K562 (cell line): Measurements from ENCODE around the gene COL6A2. TPM values are rescaled to one million over a fixed set of nuclear protein-coding genes. Genes with fewer than 3 reads are reported as not detected.
A peak's percentile ranks its signal among the peaks of the same experiment; 100 is the strongest.

Source experiments
- ATAC-seq: fragments of 200-7000 bp; cut with Tn5 transposase; 3 replicates; pipeline ENCODE4 v1.9.1; 2020; ENCODE audit warnings: moderate library complexity
- BruUV-seq: library from RNA; stranded (reverse); fragments of 400-500 nt; replicated peaks from 2 replicates; lab custom pipeline; 2021; lab: Mats Ljungman, UMichigan
- CTCF ChIA-PET: fragments of 300-600 bp; formaldehyde crosslinking; extraction: SDS; loops from one replicate; lab custom pipeline; 2021; ENCODE audit warnings: low intra/inter-chr PET ratio; lab: Yijun Ruan, JAX
- POLR2A ChIA-PET: fragments of 300-600, 350-650 bp; sonication (Branson Sonifier 250); formaldehyde crosslinking; extraction: SDS; loops from one replicate; lab custom pipeline; 2021; ENCODE audit warnings: antibody characterized with exemption, inconsistent platforms; lab: Yijun Ruan, JAX
- DNase-seq, 4 experiments: peaks; one replicate each; pipeline versions ENCODE4 v3.0.0 to v3.0.0-alpha.2; 2011 to 2018; ENCODE audit warnings: low spot score in 3 of 4, mixed read lengths in 3 of 4; ENCODE audit errors: extremely low read depth in 1 of 4
- FAIRE-seq: peaks from 2 replicates; lab custom pipeline; 2011; peaks lifted over from hg19 to GRCh38; lab: Jason Lieb, UNC
- H2AFZ ChIP-seq: 2 replicates; pipeline ENCODE4 v1.6.0; 2011; ENCODE audit warnings: low read depth, low read length, control low read depth, inconsistent platforms
- H3K27ac ChIP-seq: fragments of 200-600 bp; 3 replicates; pipeline ENCODE4 v1.8.0; 2011; ENCODE audit warnings: low read depth, mild to moderate bottlenecking, control low read depth, inconsistent platforms, low read length, moderate library complexity, mixed read lengths; ENCODE audit errors: extremely low read depth
- H3K27me3 ChIP-seq, 2 experiments: fragments of 300-600 bp in 1 of 2; 2 replicates in 1 of 2; 3 replicates in 1 of 2; pipeline versions ENCODE4 v1.6.0 to v1.8.0; 2011; ENCODE audit warnings: inconsistent platforms in 2 of 2, low read length in 2 of 2, mild to moderate bottlenecking in 1 of 2, mixed read lengths in 1 of 2, moderate library complexity in 1 of 2; ENCODE audit not compliant: control insufficient read depth in 2 of 2, insufficient read depth in 2 of 2
- H3K36me3 ChIP-seq: fragments of 300-600 bp; 3 replicates; pipeline ENCODE4 v1.8.0; 2011; ENCODE audit warnings: mild to moderate bottlenecking, low read length, inconsistent platforms; ENCODE audit not compliant: control insufficient read depth, insufficient read depth
- H3K4me1 ChIP-seq, 2 experiments: fragments of 200-600 bp in 1 of 2; replicated peaks in 1 of 2; 2 replicates in 1 of 2; 3 replicates in 1 of 2; pipeline versions ENCODE4 v1.5.1 to v1.8.0; 2011; ENCODE audit warnings: inconsistent platforms in 2 of 2, low read length in 2 of 2, mild to moderate bottlenecking in 1 of 2, mixed read lengths in 1 of 2, moderate library complexity in 1 of 2; ENCODE audit not compliant: control insufficient read depth in 2 of 2, insufficient read depth in 2 of 2
- H3K4me2 ChIP-seq: 2 replicates; pipeline ENCODE4 v1.6.1; 2011; ENCODE audit warnings: low read length, control low read depth, inconsistent platforms, mixed read lengths; ENCODE audit not compliant: insufficient read depth
- H3K4me3 ChIP-seq: fragments of 200-600 bp; sonication (generic), shearing (Covaris generic); 2 replicates; pipeline ENCODE4 v1.5.1; 2016; ENCODE audit warnings: control low read depth, inconsistent platforms
- H3K79me2 ChIP-seq: fragments of 200-600 bp; 3 replicates; pipeline ENCODE4 v1.8.0; 2011; ENCODE audit warnings: low read length, inconsistent platforms; ENCODE audit not compliant: control insufficient read depth, insufficient read depth
- H3K9ac ChIP-seq, 2 experiments: 2 replicates each; pipeline versions ENCODE4 v1.6.0 to v1.6.1; 2011; ENCODE audit warnings: low read depth in 2 of 2, low read length in 2 of 2, control low read depth in 1 of 2, inconsistent platforms in 1 of 2, mild to moderate bottlenecking in 1 of 2, mixed read lengths in 1 of 2; ENCODE audit not compliant: insufficient read depth in 1 of 2
- H3K9me1 ChIP-seq: one replicate; pipeline ENCODE4 v1.6.0; 2011; ENCODE audit warnings: inconsistent platforms, mild to moderate bottlenecking, low read length, moderate library complexity; ENCODE audit not compliant: control insufficient read depth, insufficient read depth
- H3K9me3 ChIP-seq: replicated peaks from 2 replicates; pipeline ENCODE4 v1.5.1; 2011; ENCODE audit warnings: low read depth, low read length, inconsistent platforms; ENCODE audit not compliant: control insufficient read depth, insufficient read depth
- H4K20me1 ChIP-seq: replicated peaks from 2 replicates; pipeline ENCODE4 v1.6.1; 2011; ENCODE audit warnings: low read length, inconsistent platforms, mixed read lengths; ENCODE audit not compliant: control insufficient read depth, insufficient read depth
- COPS2 ChIP-seq: fragments of 450-650 bp; conservative IDR thresholded peaks from 2 replicates; pipeline ENCODE4 v1.6.1; 2016; ENCODE audit warnings: mild to moderate bottlenecking, moderate library complexity
- GTF2E2 ChIP-seq: fragments of 200-800 bp; sonication (Bioruptor generic); IDR thresholded peaks from 2 replicates; pipeline ENCODE4 v1.6.1; 2016; ENCODE audit warnings: missing genetic modification characterization, missing compliant biosample characterization
- PHB2 ChIP-seq: fragments of 450-650 bp; IDR thresholded peaks from 2 replicates; pipeline ENCODE4 v1.6.1; 2017; ENCODE audit warnings: low read depth
- PREB ChIP-seq: sonication (generic); formaldehyde crosslinking; IDR thresholded peaks from 2 replicates; pipeline ENCODE4 v1.8.1; 2023; ENCODE audit warnings: mild to moderate bottlenecking, missing genetic modification reagents
- SIRT6 ChIP-seq: IDR thresholded peaks from one replicate; pipeline ENCODE4 v1.6.1; 2012; ENCODE audit warnings: low read depth, mild to moderate bottlenecking, control low read depth, inconsistent platforms, low read length, moderate library complexity
- SNAPC5 ChIP-seq: fragments of 250-450 bp; sonication (Bioruptor Pico); IDR thresholded peaks from 2 replicates; pipeline ENCODE4 v1.8.0; 2021; ENCODE audit warnings: moderate library complexity, mild to moderate bottlenecking, inconsistent platforms
- ZBED1 ChIP-seq: IDR thresholded peaks from 2 replicates; pipeline ENCODE4 v1.6.1; 2014
- ZNF316 ChIP-seq: fragments of 450-650 bp; IDR thresholded peaks from 2 replicates; pipeline ENCODE4 v1.6.1; 2016
- ZNF347 ChIP-seq: fragments of 450-650 bp; formaldehyde crosslinking; IDR thresholded peaks from 2 replicates; pipeline ENCODE4 v1.4.0; 2020; ENCODE audit warnings: low read depth, mild to moderate bottlenecking, moderate library complexity
- ZNF507 ChIP-seq: conservative IDR thresholded peaks from 2 replicates; pipeline ENCODE4 v1.6.1; 2017; ENCODE audit warnings: missing genetic modification characterization, missing compliant biosample characterization
- ZNF644 ChIP-seq: fragments of 200-800 bp; sonication (Bioruptor generic); IDR thresholded peaks from 2 replicates; pipeline ENCODE4 v1.6.1; 2016; ENCODE audit warnings: low read depth, missing genetic modification characterization, missing compliant biosample characterization
- ZNF766 ChIP-seq: fragments of 200-800 bp; sonication (Bioruptor generic); conservative IDR thresholded peaks from 2 replicates; pipeline ENCODE4 v1.6.1; 2016; ENCODE audit warnings: missing genetic modification characterization, missing compliant biosample characterization
- WGBS: fragments of 100-300 bp; shearing (Covaris generic); methylation state at CpG from one replicate; pipeline ENCODE4 v1.1.6; 2016; ENCODE audit warnings: low coverage, mixed read lengths; ENCODE audit not compliant: insufficient coverage; ENCODE audit errors: missing lambda C conversion rate; 5-methylcytosine and 5-hydroxymethylcytosine counted together
- in situ Hi-C: fragments of 300-500 bp; cut with MboI; formaldehyde crosslinking; loops from 4 replicates; pipeline ENCODE4 v1.15.0; 2018; ENCODE audit warnings: inconsistent platforms, mixed read lengths
- intact Hi-C: fragments of 100-400 bp; cut with micrococcal nuclease; formaldehyde crosslinking; loops from 2 replicates; pipeline ENCODE4 v1.14.2; 2022
- polyA plus RNA-seq, 8 experiments: library from polyadenylated mRNA; depleted of rRNA in 4 of 8; stranded (reverse) in 5 of 8; unstranded in 3 of 8; fragments of >200 nt; fragmentation: Nextera tagmentation in 2 of 8; fragmentation: Illumina TruSeq in 1 of 8; extraction: Ambion mirVana in 2 of 8; extraction: Trizol in 1 of 8; gene quantifications; 2 replicates each; pipeline versions ENCODE4 v1.2.1 to v1.2.3, GENCODE V29; 2011 to 2014; ENCODE audit warnings: inconsistent platforms in 1 of 8, missing spikeins in 1 of 8
- total RNA-seq, 7 experiments: library from RNA; depleted of rRNA in 6 of 7; stranded (reverse); fragments of >200 nt in 6 of 7; fragmentation: Illumina TruSeq in 2 of 7; extraction: Trizol in 2 of 7; gene quantifications; 2 replicates each; pipeline versions ENCODE4 v1.2.1 to v1.2.3, GENCODE V29; 2011 to 2021; ENCODE audit warnings: low replicate concordance in 1 of 7
- TF ChIP-seq, protein P1 (sequence below): fragments of 450-650 bp; IDR thresholded peaks from 2 replicates; pipeline ENCODE4 v1.6.1; 2017; ENCODE audit warnings: antibody characterized with exemption, mild to moderate bottlenecking

Gene COL6A2
- total and polyA plus RNA-seq, 9 of the 15 experiments (the other 6 are each of a cell fraction or from before 2014, with no cell fraction given) = 0.07 to 1.1 (median 0.24) TPM; not detected in 3

- no TSS peak for BruUV-seq
- no peak for DNase-seq
- intact Hi-C loops = no loop called here
Observed at GRCh38 chr21:46064870-46065214, 33.1 kb upstream of the COL6A2 start.

More at GRCh38 chr21:46064870-46065214, 33.1 kb upstream of the COL6A2 start:
- FAIRE-seq (no peak), ATAC-seq (peak; percentile 21; the same call in 1 of the 3 replicates)
- H3K4me3 ChIP-seq = no peak overlapping the region
- in situ Hi-C loops = no loop called here
- ChIA-PET POLR2A (interaction anchor here (0.6 kb wide), 1 partner anchor 35 kb away, joined by 3 read pairs; no protein-coding TSS in a partner anchor), CTCF (no interaction called here)
- TF ChIP-seq PHB2 (no peak), ZNF347 (no peak), ZNF766 (CRISPR knock-in tag) (no peak), SIRT6 (no peak), COPS2 (no peak), PREB (CRISPR knock-in tag) (no peak), ZBED1 (no peak), ZNF507 (tag) (no peak), SNAPC5 (CRISPR knock-in tag) (no peak), GTF2E2 (tag) (no peak), ZNF644 (tag) (no peak), ZNF316 (no peak)
- TF ChIP-seq, protein P1, sequence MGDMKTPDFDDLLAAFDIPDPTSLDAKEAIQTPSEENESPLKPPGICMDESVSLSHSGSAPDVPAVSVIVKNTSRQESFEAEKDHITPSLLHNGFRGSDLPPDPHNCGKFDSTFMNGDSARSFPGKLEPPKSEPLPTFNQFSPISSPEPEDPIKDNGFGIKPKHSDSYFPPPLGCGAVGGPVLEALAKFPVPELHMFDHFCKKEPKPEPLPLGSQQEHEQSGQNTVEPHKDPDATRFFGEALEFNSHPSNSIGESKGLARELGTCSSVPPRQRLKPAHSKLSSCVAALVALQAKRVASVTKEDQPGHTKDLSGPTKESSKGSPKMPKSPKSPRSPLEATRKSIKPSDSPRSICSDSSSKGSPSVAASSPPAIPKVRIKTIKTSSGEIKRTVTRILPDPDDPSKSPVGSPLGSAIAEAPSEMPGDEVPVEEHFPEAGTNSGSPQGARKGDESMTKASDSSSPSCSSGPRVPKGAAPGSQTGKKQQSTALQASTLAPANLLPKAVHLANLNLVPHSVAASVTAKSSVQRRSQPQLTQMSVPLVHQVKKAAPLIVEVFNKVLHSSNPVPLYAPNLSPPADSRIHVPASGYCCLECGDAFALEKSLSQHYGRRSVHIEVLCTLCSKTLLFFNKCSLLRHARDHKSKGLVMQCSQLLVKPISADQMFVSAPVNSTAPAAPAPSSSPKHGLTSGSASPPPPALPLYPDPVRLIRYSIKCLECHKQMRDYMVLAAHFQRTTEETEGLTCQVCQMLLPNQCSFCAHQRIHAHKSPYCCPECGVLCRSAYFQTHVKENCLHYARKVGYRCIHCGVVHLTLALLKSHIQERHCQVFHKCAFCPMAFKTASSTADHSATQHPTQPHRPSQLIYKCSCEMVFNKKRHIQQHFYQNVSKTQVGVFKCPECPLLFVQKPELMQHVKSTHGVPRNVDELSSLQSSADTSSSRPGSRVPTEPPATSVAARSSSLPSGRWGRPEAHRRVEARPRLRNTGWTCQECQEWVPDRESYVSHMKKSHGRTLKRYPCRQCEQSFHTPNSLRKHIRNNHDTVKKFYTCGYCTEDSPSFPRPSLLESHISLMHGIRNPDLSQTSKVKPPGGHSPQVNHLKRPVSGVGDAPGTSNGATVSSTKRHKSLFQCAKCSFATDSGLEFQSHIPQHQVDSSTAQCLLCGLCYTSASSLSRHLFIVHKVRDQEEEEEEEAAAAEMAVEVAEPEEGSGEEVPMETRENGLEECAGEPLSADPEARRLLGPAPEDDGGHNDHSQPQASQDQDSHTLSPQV = no peak
- H3K36me3 ChIP-seq = no peaks in the 10 kb centered on the region
- H3K9ac ChIP-seq = no peak overlapping the region
- WGBS = 3% methylated on average over 13 of the region's 13 CpGs
- peaks cover 32 to 45% of the 10 kb centered on the region in 2 experiments for H3K27me3 ChIP-seq
- H3K79me2 ChIP-seq = no peaks in the 10 kb centered on the region
- no peaks in the 10 kb centered on the region for H3K9me1 ChIP-seq
- no peak overlapping the region for H3K4me2 ChIP-seq
- H4K20me1 ChIP-seq = no peaks in the 10 kb centered on the region
- no peak overlapping the region for H2AFZ ChIP-seq
- no peak overlapping the region for H3K27ac ChIP-seq
- H3K4me1 ChIP-seq = peaks cover 0 to 25% of the 10 kb centered on the region in 2 experiments; a peak in 3 of 5 replicates
- peaks cover 2% of the 10 kb centered on the region; the same call in 1 of the 2 replicates for H3K9me3 ChIP-seq
